ENCODE measurements around the gene NETO2.

GRCh38 chr16:47161464-47161863 is 17.7 kb upstream of the NETO2 start:
- TF ChIP-seq CTCF (conservative IDR thresholded peaks at IDR 0.05) (no peak), ZFX (IDR thresholded peaks at IDR 0.05) (no peak)
